Heart right ventricle (tissue), 16 donors: ENCODE measurements around the gene PRR15. TPM values are rescaled to one million over a fixed set of nuclear protein-coding genes. Genes with fewer than 3 reads are reported as not detected.

Source experiments
- ATAC-seq, 8 donors: fragments of 200-7000 bp; cut with Tn5 transposase; one replicate each; pipeline ENCODE4 v1.9.1; 2020; ENCODE audit warnings: mild to moderate bottlenecking in 8 of 8, moderate library complexity in 8 of 8, moderate number of reproducible peaks in 1 of 8
- DNase-seq, 2 donors: peaks; one replicate each; pipeline ENCODE4 v3.0.0-alpha.2; 2020
- H3K27ac ChIP-seq, 10 donors: fragments of 200-600 bp; sonication (generic) in 2 of 10; one replicate each; pipeline versions ENCODE4 v1.5.0 to v1.8.0; 2020 to 2022; ENCODE audit warnings: mild to moderate bottlenecking in 3 of 10
- H3K27me3 ChIP-seq, 7 donors: fragments of 200-600 bp; one replicate each; pipeline ENCODE4 v1.8.0; 2021 to 2022; ENCODE audit warnings: mild to moderate bottlenecking in 2 of 7
- H3K36me3 ChIP-seq, 9 donors: fragments of 200-600 bp; sonication (generic) in 1 of 9; one replicate each; pipeline versions ENCODE4 v1.5.0 to v1.8.0; 2020 to 2022; ENCODE audit warnings: mild to moderate bottlenecking in 2 of 9
- H3K4me1 ChIP-seq, 9 donors: fragments of 200-600 bp; sonication (generic) in 1 of 9; one replicate each; pipeline versions ENCODE4 v1.5.0 to v1.8.0; 2020 to 2022; ENCODE audit warnings: mild to moderate bottlenecking in 4 of 9
- H3K4me3 ChIP-seq, 10 donors: fragments of 200-600 bp; sonication (generic) in 2 of 10; one replicate each; pipeline versions ENCODE4 v1.5.0 to v1.8.0; 2020 to 2022; ENCODE audit warnings: mild to moderate bottlenecking in 7 of 10, moderate library complexity in 2 of 10
- H3K9me3 ChIP-seq, 11 donors: fragments of 200-600 bp in 10 of 11; sonication (generic) in 2 of 11; one replicate each; pipeline versions ENCODE4 v1.5.0 to v1.8.0; 2013 to 2022; ENCODE audit warnings: mild to moderate bottlenecking in 2 of 11, control low read depth in 1 of 11, moderate library complexity in 1 of 11
- WGBS, 2 donors: extraction: QIAGEN DNeasy Blood & Tissue Kit; methylation state at CpG; one replicate each; pipeline ENCODE4 v1.1.7; 2013; ENCODE audit warnings: inconsistent platforms in 1 of 2; 5-methylcytosine and 5-hydroxymethylcytosine counted together
- intact Hi-C, 10 donors: fragments of 100-400 bp; cut with DNase I; formaldehyde crosslinking; loops; one replicate each; pipeline versions ENCODE4 v1.11.1 to v1.14.2; 2022
- polyA plus RNA-seq, 2 donors: library from polyadenylated mRNA; stranded (reverse); fragments of 200-250 nt; gene quantifications; one replicate each; pipeline ENCODE4 v1.2.3, GENCODE V29; 2013
- total RNA-seq, 10 donors: library from RNA; stranded (reverse); fragmentation: NEBNext Ultra II Directional in 3 of 10; extraction: Animal tissue kit (Norgen Biotek cat#: 25700) in 3 of 10; gene quantifications; one replicate each; pipeline versions ENCODE4 v1.2.1 to v1.2.4, GENCODE V29; 2021 to 2023
- TF ChIP-seq, protein P1 (sequence below), 9 donors: fragments of 200-600 bp; sonication (generic) in 2 of 9; IDR thresholded peaks; one replicate each; pipeline versions ENCODE4 v1.5.0 to v1.8.0; 2021 to 2022; ENCODE audit warnings: antibody characterized with exemption in 9 of 9, mild to moderate bottlenecking in 5 of 9, moderate library complexity in 1 of 9
- donor health status: Arrhythmogenic right ventricular cardiomyopathy.
- donor health status: ischemic (EF 13 %, LVEDD 7.1; RV severe dilation, severe dysfunction).
- donor health status: healthy with polysubstance abuse.
- donor health status: DM: no; HTN: yes; CAD: no.
- donor health status: DM: no; HTN: no; CAD: no.
- donor health status: ischemic (EF 25% LVEDD 6.9; RV normal size, moderate dysfunction).
- donor health status: ischemic (EF 25% LVEDD 5.7; RV mildly dilated, moderate dysfunction).
- donor health status: healthy.
- donor health status: DM: yes; HTN: yes; CAD: no.
- donor health status: Ischemic cardiomyopathy.
- donor health status: ischemic (EF 35%, LVEDD 5.7; RV mildly dilated, moderate dysfunction).
- donor health status: nonischemic (EF 11% LVEDD 7.7; RV severe dilation, severe dysfunction).
- donor health status: DM: yes; HTN: yes; CAD: no.
- donor health status: PGD.
- donor health status: ischemic (EF 29% LVEDD 5.4; RV normal size, mild dysfunction).
- donor health status: nonischemic (EF 23%, LVEDD 6.1; RV moderate dilation, normal function).

PRR15 gene
- total and polyA plus RNA-seq, 12 donors: 0.14 to 0.49 (median 0.26) TPM; not detected in 5

DNA sequence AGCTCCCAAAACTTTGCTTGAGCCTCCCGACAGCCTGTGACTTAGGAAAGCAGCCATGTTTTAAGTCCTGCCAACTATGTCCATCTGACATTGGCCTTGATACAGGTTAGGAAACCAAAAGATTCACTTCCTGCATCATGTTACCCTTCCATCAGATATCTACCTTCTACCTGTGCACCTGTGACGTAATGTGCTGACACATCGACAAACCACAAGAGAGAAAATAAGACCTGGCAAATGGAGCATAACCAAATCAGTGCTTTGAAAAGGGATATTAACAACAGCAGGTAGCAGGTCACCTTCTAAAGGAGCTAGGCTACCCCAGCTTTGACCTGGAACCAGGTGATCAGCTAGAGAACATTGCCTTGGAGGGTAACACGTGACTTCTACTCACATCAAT, 14.8 kb upstream of the PRR15 start:
- H3K27me3 ChIP-seq: peaks cover 0 to 8% (median 0%) of the 10 kb centered on the region in 7 donors
- no peaks in the 10 kb centered on the region for H3K36me3 ChIP-seq
- no peak overlapping the region for H3K27ac ChIP-seq
- WGBS, 2 donors: 93% methylated on average over 4 of the region's 4 CpGs
- no peaks in the 10 kb centered on the region for H3K4me1 ChIP-seq
- H3K4me3 ChIP-seq: no peak overlapping the region
- intact Hi-C loops: no loop called here
- peaks cover 0 to 11% (median 0%) of the 10 kb centered on the region in 11 donors for H3K9me3 ChIP-seq
- DNase-seq (no peak), ATAC-seq (no peak)
- TF ChIP-seq, protein P1, sequence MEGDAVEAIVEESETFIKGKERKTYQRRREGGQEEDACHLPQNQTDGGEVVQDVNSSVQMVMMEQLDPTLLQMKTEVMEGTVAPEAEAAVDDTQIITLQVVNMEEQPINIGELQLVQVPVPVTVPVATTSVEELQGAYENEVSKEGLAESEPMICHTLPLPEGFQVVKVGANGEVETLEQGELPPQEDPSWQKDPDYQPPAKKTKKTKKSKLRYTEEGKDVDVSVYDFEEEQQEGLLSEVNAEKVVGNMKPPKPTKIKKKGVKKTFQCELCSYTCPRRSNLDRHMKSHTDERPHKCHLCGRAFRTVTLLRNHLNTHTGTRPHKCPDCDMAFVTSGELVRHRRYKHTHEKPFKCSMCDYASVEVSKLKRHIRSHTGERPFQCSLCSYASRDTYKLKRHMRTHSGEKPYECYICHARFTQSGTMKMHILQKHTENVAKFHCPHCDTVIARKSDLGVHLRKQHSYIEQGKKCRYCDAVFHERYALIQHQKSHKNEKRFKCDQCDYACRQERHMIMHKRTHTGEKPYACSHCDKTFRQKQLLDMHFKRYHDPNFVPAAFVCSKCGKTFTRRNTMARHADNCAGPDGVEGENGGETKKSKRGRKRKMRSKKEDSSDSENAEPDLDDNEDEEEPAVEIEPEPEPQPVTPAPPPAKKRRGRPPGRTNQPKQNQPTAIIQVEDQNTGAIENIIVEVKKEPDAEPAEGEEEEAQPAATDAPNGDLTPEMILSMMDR (IDR thresholded peaks at IDR 0.05): no peak

DNA sequence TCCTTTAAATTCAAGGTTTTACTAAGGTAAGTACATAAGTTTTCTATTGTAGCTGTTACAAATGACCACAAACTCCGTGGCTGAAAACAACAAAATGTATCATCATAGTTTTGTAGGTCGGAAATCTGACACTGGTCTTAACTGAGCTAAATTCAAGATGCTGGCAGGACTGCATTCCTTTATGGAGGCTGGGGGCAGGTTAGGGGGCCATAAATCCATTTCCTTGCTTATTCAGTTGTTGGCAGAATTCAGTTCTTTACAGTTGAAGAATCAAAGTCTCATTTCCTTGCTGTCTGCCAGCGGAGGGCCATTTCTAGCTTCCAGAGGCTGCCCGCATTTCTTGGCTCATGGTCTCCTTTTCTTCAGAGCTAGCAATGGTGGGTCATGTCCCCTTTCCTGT, 11.2 kb upstream of the PRR15 start:
- TF ChIP-seq, protein P1 (IDR thresholded peaks at IDR 0.05): no peak
- Histone ChIP-seq H3K4me1 (no peaks in the 10 kb centered on the region), H3K4me3 (no peak overlapping the region), H3K9me3 (no peaks in the 10 kb centered on the region), H3K27ac (no peak overlapping the region), H3K36me3 (no peaks in the 10 kb centered on the region), H3K27me3 (peaks cover 0 to 13% (median 0%) of the 10 kb centered on the region in 7 donors)
- intact Hi-C loops: no loop called here
- WGBS, 2 donors: 92 to 93% methylated on average over 4 of the region's 4 CpGs
- ATAC-seq (no peak), DNase-seq (no peak)

DNA sequence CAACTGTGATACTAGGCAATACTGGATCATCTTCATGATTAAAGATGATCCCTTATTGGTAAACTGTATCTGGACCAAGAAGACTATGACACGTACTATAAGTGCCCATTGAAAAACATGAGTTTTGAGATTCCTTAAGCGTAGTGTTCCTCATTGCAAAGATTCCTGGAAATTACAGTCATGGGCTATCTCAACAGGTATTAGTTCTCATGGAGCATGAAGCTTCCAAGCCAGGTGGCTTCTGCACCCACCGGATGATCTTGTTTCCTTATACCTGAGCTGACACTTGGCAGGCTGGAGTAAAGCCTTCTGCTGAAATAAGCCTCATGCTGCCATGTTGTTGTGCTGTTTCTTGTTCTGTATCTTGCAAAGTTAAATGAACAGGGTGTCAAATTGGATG, 8.6 kb upstream of the PRR15 start:
- Histone ChIP-seq H3K4me1 (no peaks in the 10 kb centered on the region), H3K9me3 (no peaks in the 10 kb centered on the region), H3K27ac (no peak overlapping the region), H3K36me3 (no peaks in the 10 kb centered on the region), H3K4me3 (no peak overlapping the region), H3K27me3 (peaks cover 0 to 20% (median 4%) of the 10 kb centered on the region in 7 donors)
- 93 to 94% methylated on average over 3 of the region's 3 CpGs for WGBS, 2 donors
- intact Hi-C loops: no loop called here
- ATAC-seq (no peak), DNase-seq (no peak)
- TF ChIP-seq, protein P1 (IDR thresholded peaks at IDR 0.05): no peak

DNA sequence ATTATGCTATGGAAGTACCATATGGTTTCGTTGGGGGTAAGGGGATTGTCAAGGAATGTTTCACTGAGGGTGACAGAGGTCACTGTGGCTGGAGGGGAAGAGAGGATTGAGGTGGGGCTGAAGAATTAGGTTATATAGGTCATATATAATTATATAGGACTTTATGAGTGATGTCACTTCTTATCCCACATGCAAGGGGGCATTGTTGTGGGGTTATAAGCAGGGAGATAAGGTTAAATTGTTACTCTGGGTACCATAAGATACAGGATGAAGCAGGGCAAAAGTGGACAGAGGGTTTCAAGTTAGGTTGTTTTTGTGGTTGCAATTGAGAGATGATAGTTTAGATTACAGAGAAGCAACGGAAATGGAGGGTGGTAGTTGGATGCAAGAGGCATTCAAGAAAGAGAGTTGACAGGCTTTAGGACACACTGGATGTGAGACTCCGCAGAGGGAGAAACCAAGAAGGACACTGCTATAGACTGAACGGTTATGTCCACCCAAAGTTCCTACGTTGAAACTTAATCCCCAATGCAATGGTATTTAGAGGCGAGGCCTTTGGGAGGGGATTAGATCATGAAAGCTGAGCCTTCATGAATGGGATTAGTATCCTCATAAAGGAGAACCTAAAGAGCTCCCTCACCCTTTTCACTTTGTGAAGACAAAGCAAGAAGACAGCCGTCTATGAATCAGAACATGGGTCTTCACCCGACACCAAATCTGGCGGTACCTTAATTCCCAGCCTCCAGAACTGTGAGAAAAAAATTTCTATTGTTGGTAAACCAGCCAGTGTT, 7.0 kb upstream of the PRR15 start:
- Histone ChIP-seq H3K27ac (no peak overlapping the region), H3K36me3 (no peaks in the 10 kb centered on the region), H3K4me3 (no peak overlapping the region), H3K4me1 (no peaks in the 10 kb centered on the region), H3K9me3 (no peaks in the 10 kb centered on the region), H3K27me3 (peaks cover 0 to 31% (median 13%) of the 10 kb centered on the region in 7 donors)
- TF ChIP-seq, protein P1 (IDR thresholded peaks at IDR 0.05): no peak
- 90 to 93% methylated on average over 9 of the region's 9 CpGs for WGBS, 2 donors
- intact Hi-C loops: no loop called here
- DNase-seq (no peak), ATAC-seq (no peak)
